ENCODE results near the gene SMARCE1. TPM values are rescaled to one million over a fixed set of nuclear protein-coding genes. Genes with fewer than 3 reads are reported as not detected.

SMARCE1 gene
- total and polyA plus RNA-seq, 9 of the 15 experiments (the other 6 are each of a cell fraction or from before 2014, with no cell fraction given), result 64.1 to 142 (median 114) TPM

- 71% methylated on average over 1 of the region's 1 CpG for WGBS (ENCODE audit: insufficient coverage, low coverage, missing lambda C conversion rate)
- Histone ChIP-seq H3K27me3 (ENCODE audit: control insufficient read depth in 2 of 2, insufficient read depth in 2 of 2, low read length in 2 of 2) (no peaks in the 10 kb centered on the region), H3K4me3 (no peak overlapping the region), H3K36me3 (ENCODE audit: control insufficient read depth, insufficient read depth, low read length) (peaks cover 98% of the 10 kb centered on the region), H3K4me2 (ENCODE audit: insufficient read depth, low read length) (no peak overlapping the region), H3K79me2 (ENCODE audit: control insufficient read depth, insufficient read depth, low read length) (peaks cover 6% of the 10 kb centered on the region; the same call in 2 of the 3 replicates), H3K27ac (ENCODE audit: extremely low read depth, low read depth, low read length) (no peak overlapping the region), H2AFZ (ENCODE audit: low read depth, low read length) (no peak overlapping the region), H3K4me1 (replicated peaks in 1 of 2; ENCODE audit: control insufficient read depth in 2 of 2, insufficient read depth in 2 of 2, low read length in 2 of 2) (no peaks in the 10 kb centered on the region), H3K9me3 (replicated peaks; ENCODE audit: control insufficient read depth, insufficient read depth, low read depth, low read length) (no peaks in the 10 kb centered on the region), H4K20me1 (replicated peaks; ENCODE audit: control insufficient read depth, insufficient read depth, low read length) (no peaks in the 10 kb centered on the region), H3K9ac (ENCODE audit: insufficient read depth in 1 of 2, low read depth in 2 of 2, low read length in 2 of 2) (no peak overlapping the region), H3K9me1 (ENCODE audit: control insufficient read depth, insufficient read depth, low read length) (no peaks in the 10 kb centered on the region)
- in situ Hi-C loops (cut with MboI) (no loop called here), intact Hi-C loops (cut with micrococcal nuclease) (no loop called here)
- ATAC-seq (no peak), FAIRE-seq (no peak), DNase-seq (ENCODE audit: extremely low read depth in 1 of 4, low spot score in 3 of 4) (no peak)
- ChIA-PET POLR2A (interaction anchor here (0.6 to 8.7 kb wide), 10 partner anchors 9 to 995 kb away, joined by 3 to 55 read pairs (median 3); partner anchors contain the start of gene SMARCE1), CTCF (ENCODE audit: low intra/inter-chr PET ratio) (no interaction called here)
- TF ChIP-seq RUNX1 (IDR thresholded peaks at IDR 0.05; ENCODE audit: low read depth), result no peak
- no TSS peak for BruUV-seq (replicated peaks)
Observed at GRCh38 chr17:40633871-40634270, 13.7 kb downstream of the SMARCE1 start.

GRCh38 chr17:40632216-40632615, 15.4 kb downstream of the SMARCE1 start:
- Histone ChIP-seq H3K36me3 (ENCODE audit: control insufficient read depth, insufficient read depth, low read length) (peaks cover 98% of the 10 kb centered on the region), H3K27me3 (ENCODE audit: control insufficient read depth in 2 of 2, insufficient read depth in 2 of 2, low read length in 2 of 2) (no peaks in the 10 kb centered on the region), H3K4me2 (ENCODE audit: insufficient read depth, low read length) (no peak overlapping the region), H3K4me3 (no peak overlapping the region), H2AFZ (ENCODE audit: low read depth, low read length) (no peak overlapping the region), H3K79me2 (ENCODE audit: control insufficient read depth, insufficient read depth, low read length) (no peaks in the 10 kb centered on the region), H3K4me1 (replicated peaks in 1 of 2; ENCODE audit: control insufficient read depth in 2 of 2, insufficient read depth in 2 of 2, low read length in 2 of 2) (no peaks in the 10 kb centered on the region), H3K9me3 (replicated peaks; ENCODE audit: control insufficient read depth, insufficient read depth, low read depth, low read length) (no peaks in the 10 kb centered on the region), H3K9me1 (ENCODE audit: control insufficient read depth, insufficient read depth, low read length) (no peaks in the 10 kb centered on the region), H3K9ac (ENCODE audit: insufficient read depth in 1 of 2, low read depth in 2 of 2, low read length in 2 of 2) (no peak overlapping the region), H4K20me1 (replicated peaks; ENCODE audit: control insufficient read depth, insufficient read depth, low read length) (no peaks in the 10 kb centered on the region), H3K27ac (ENCODE audit: extremely low read depth, low read depth, low read length) (no peak overlapping the region)
- intact Hi-C loops (cut with micrococcal nuclease), result no loop called here
- no peak for TF ChIP-seq CLOCK (CRISPR knock-in tag; IDR thresholded peaks at IDR 0.05; ENCODE audit: borderline replicate concordance)
- no peak for TF ChIP-seq DPF2 (IDR thresholded peaks at IDR 0.05)
- TF ChIP-seq SP1 (CRISPR knock-in tag; IDR thresholded peaks at IDR 0.05), result no peak
- TF ChIP-seq ZNF561 (CRISPR knock-in tag; conservative IDR thresholded peaks at IDR 0.05), result no peak
- no peak for TF ChIP-seq ASH1L (IDR thresholded peaks at IDR 0.05; ENCODE audit: borderline replicate concordance, low read depth, partially characterized antibody)
- ATAC-seq (no peak), FAIRE-seq (no peak), DNase-seq (ENCODE audit: extremely low read depth in 1 of 4, low spot score in 3 of 4) (no peak)
- ChIA-PET POLR2A (interaction anchor here (1.0 to 8.7 kb wide), 2 partner anchors 8 to 14 kb away, joined by 3 to 55 read pairs; partner anchors contain the start of gene SMARCE1), CTCF (ENCODE audit: low intra/inter-chr PET ratio) (interaction anchor here (0.6 kb wide), 1 partner anchor 314 kb away, joined by 3 read pairs; no protein-coding TSS in a partner anchor)
- in situ Hi-C loops (cut with MboI), result no loop called here
- BruUV-seq (replicated peaks), result no TSS peak
- WGBS (ENCODE audit: insufficient coverage, low coverage, missing lambda C conversion rate), result 90% methylated on average over 9 of the region's 9 CpGs
